Measurements from ENCODE around the gene MAB21L3.
A peak's percentile ranks its signal among the peaks of the same experiment; 100 is the strongest.
"Not testable (repeated sequence)": the region's sequence is repeated elsewhere in the genome, so short reads cannot be mapped to it uniquely, and the experiment has no call there.

The MAB21L3 gene

GRCh38 chr1:116139592-116140134 lies 28.5 kb downstream of the MAB21L3 start:
- DNase-seq: no peak

- DNase-seq: no peak
These were observed 33.0 kb downstream of the MAB21L3 start for GRCh38 chr1:116144151-116144550.

- DNase-seq: not testable (repeated sequence)
These were observed 35.4 kb downstream of the MAB21L3 start for GRCh38 chr1:116146447-116147113.

GRCh38 chr1:116147114-116147510 lies 35.9 kb downstream of the MAB21L3 start:
- DNase-seq: no peak

- no peak for DNase-seq
These were observed 36.8 kb downstream of the MAB21L3 start for GRCh38 chr1:116147972-116148371.

- DNase-seq: no peak
These were observed 37.8 kb downstream of the MAB21L3 start for GRCh38 chr1:116148967-116149366.

- DNase-seq: no peak
These were observed 39.2 kb downstream of the MAB21L3 start for GRCh38 chr1:116150368-116150767.

- DNase-seq: peak; percentile 79
These were observed 40.8 kb downstream of the MAB21L3 start for GRCh38 chr1:116151739-116152576.

- DNase-seq: no peak
These were observed 41.4 kb downstream of the MAB21L3 start for GRCh38 chr1:116152577-116152943.

GRCh38 chr1:116152950-116153691 lies 41.9 kb downstream of the MAB21L3 start:
- DNase-seq: no peak

- no peak for DNase-seq
These were observed 42.5 kb downstream of the MAB21L3 start for GRCh38 chr1:116153692-116154031.

GRCh38 chr1:116154536-116154935 lies 43.3 kb downstream of the MAB21L3 start:
- DNase-seq: no peak

- DNase-seq: no peak
These were observed 45.9 kb downstream of the MAB21L3 start for GRCh38 chr1:116157096-116157495.

- no peak for DNase-seq
These were observed 48.0 kb downstream of the MAB21L3 start for GRCh38 chr1:116159177-116159576.

GRCh38 chr1:116159611-116160010 lies 48.4 kb downstream of the MAB21L3 start:
- no peak for DNase-seq

- DNase-seq: no peak
These were observed 50.2 kb downstream of the MAB21L3 start for GRCh38 chr1:116161390-116161789.

- no peak for DNase-seq
These were observed 50.7 kb downstream of the MAB21L3 start for GRCh38 chr1:116161877-116162390.

- no peak for DNase-seq
These were observed 52.3 kb downstream of the MAB21L3 start for GRCh38 chr1:116163533-116163932.

GRCh38 chr1:116164150-116164549 lies 53.0 kb downstream of the MAB21L3 start:
- no peak for DNase-seq

- DNase-seq: no peak
These were observed 53.6 kb downstream of the MAB21L3 start for GRCh38 chr1:116164604-116165368.

GRCh38 chr1:116165572-116165971 lies 54.4 kb downstream of the MAB21L3 start:
- DNase-seq: no peak

GRCh38 chr1:116166011-116166571 lies 54.9 kb downstream of the MAB21L3 start:
- DNase-seq: no peak

Data from CD4-positive, alpha-beta T cell treated with Interleukin-6 for 4 hours (primary cell).